Dendritic cell treated with granulocyte-macrophage colony-stimulating factor and Interleukin-4, amounts not matched to agents 40 ng/mL and 50 ng/mL, for 4 days (primary cell): Measurements from ENCODE around the gene HTR3C.
A peak's percentile ranks its signal among the peaks of the same experiment; 100 is the strongest.
"Not testable (repeated sequence)": the region's sequence is repeated elsewhere in the genome, so short reads cannot be mapped to it uniquely, and the experiment has no call there.

Experiments used
- H3K27ac Mint-ChIP-seq: one replicate; pipeline ENCODE4 v1.8.0; 2022; ENCODE audit warnings: mild to moderate bottlenecking, mixed read lengths
- H3K27me3 Mint-ChIP-seq: one replicate; pipeline ENCODE4 v1.8.0; 2022; ENCODE audit warnings: mild to moderate bottlenecking, mixed read lengths
- H3K36me3 Mint-ChIP-seq: one replicate; pipeline ENCODE4 v1.8.0; 2022; ENCODE audit warnings: low read depth, mixed read lengths
- H3K4me1 Mint-ChIP-seq: one replicate; pipeline ENCODE4 v1.8.0; 2022; ENCODE audit warnings: low read depth, mixed read lengths
- H3K4me3 Mint-ChIP-seq: one replicate; pipeline ENCODE4 v1.8.0; 2022; ENCODE audit warnings: mild to moderate bottlenecking, moderate library complexity, mixed read lengths
- H3K9me3 Mint-ChIP-seq: one replicate; pipeline ENCODE4 v1.8.0; 2022; ENCODE audit warnings: mixed read lengths
- intact Hi-C: fragments of 100-400 bp; cut with micrococcal nuclease; formaldehyde crosslinking; loops from one replicate; pipeline ENCODE4 v1.15.0; 2022

Gene HTR3C

DNA sequence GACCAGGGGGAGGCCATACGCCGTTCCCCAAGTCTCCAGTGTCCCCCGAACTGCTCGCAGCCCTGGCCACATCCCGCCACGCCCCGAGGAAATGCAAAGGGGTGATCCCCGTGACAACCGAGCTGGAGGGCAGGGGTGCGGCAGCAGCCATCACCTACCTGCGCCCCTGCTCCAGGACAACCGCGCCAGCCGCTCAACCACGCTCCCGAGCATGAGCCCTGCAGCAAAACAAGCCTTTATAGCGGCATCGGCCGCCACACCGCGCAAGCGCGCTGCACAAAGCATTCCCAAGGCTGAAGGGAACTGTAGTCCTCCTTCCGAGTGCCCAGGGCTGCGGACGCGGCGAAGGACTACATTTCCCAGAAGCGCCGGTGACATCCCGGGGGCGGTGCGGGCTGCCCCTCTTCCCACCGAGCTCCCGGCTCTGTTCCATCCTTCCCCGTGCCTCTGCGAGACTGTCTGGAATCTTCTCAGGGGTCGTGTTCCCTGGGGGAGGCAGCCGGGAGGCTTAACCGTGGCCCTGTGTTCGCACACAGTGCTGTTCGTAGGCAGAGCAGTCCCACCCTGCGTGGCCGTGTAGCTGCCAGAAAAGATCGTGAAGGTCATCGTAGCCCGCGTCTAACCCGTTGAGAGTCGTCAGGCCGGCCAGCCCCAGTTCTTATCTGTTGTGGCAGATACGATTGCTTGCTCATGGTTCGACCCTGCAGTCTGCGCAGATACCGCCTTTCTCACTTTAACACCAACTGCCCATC is 35.0 kb upstream of the HTR3C start, which contains the start of gene ABCC5:
Gene ABCC5 (minus strand): TSS at position 213 of the 752 bp plus-strand sequence. CDS start 3,492 bp downstream, outside the sequence.
- H3K27ac Mint-ChIP-seq, result peak within 1 kb of the TSS; percentile 94
- peaks cover 46% of the 10 kb centered on the region for H3K36me3 Mint-ChIP-seq
- peak within 1 kb of the TSS; percentile 98 for H3K4me3 Mint-ChIP-seq
- peaks cover 3% of the 10 kb centered on the region for H3K27me3 Mint-ChIP-seq
- intact Hi-C loops, result loop anchor here (1.0 to 5.0 kb wide), 5 partner anchors 11 to 234 kb away; no protein-coding TSS in a partner anchor
- peaks cover 45% of the 10 kb centered on the region for H3K4me1 Mint-ChIP-seq
- no peaks in the 10 kb centered on the region for H3K9me3 Mint-ChIP-seq

DNA sequence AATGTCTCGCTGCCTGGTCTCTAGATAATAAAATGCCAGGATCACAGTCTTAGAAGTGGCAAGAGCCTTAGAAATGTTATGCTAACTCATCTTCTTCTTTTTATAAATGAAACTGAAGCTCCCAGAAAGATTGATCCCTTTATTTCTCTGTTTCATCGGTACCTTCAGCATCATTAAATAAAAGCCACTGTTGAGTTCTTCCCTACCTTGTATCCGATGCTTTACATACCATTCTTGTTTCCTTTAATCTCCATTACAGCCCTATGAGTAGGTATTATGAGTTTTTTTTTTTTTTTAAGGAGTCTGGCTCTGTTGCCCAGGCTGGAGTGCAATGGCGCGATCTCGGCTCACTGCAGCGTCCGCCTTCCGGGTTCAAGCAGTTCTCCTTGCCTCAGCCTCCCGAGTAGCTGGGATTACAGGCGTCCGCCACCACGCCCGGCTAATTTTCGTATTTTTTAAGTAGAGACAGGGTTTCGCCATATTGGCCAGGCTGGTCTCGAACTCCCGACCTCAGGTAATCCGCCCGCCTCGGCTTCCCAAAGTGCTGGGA is 34.3 kb upstream of the HTR3C start:
- Mint-ChIP-seq H3K27ac (peak overlapping the region; percentile 94), H3K4me3 (peak overlapping the region; percentile 98), H3K27me3 (peaks cover 3% of the 10 kb centered on the region), H3K36me3 (peaks cover 40% of the 10 kb centered on the region), H3K9me3 (no peaks in the 10 kb centered on the region), H3K4me1 (peaks cover 50% of the 10 kb centered on the region)
- intact Hi-C loops, result loop anchor here (5.0 kb wide), 2 partner anchors 41 to 234 kb away; no protein-coding TSS in a partner anchor

DNA sequence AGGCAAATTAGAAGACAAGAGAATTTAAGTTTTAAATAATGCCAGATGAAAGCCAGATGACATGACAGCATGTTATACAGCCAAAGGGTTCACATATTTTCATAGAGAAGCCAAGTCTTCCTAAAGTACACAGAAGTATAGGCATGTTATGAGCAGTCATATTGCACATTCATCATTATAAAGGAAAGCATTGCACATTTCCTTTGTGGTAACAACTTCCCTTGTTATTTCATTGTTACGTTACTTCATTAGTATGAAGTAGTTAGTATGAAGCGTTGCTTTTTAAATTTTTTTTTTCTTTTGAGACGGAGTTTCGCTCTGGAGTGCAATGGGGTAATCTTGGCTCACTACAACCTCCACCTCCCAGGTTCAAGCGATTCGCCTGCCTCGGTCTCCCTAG is 30.5 kb upstream of the HTR3C start:
- Mint-ChIP-seq H3K9me3 (no peaks in the 10 kb centered on the region), H3K4me1 (peaks cover 24% of the 10 kb centered on the region), H3K27me3 (peaks cover 1% of the 10 kb centered on the region), H3K4me3 (peak overlapping the region; percentile 30), H3K27ac (peak overlapping the region; percentile 61), H3K36me3 (peaks cover 6% of the 10 kb centered on the region)
- intact Hi-C loops, result no loop called here

DNA sequence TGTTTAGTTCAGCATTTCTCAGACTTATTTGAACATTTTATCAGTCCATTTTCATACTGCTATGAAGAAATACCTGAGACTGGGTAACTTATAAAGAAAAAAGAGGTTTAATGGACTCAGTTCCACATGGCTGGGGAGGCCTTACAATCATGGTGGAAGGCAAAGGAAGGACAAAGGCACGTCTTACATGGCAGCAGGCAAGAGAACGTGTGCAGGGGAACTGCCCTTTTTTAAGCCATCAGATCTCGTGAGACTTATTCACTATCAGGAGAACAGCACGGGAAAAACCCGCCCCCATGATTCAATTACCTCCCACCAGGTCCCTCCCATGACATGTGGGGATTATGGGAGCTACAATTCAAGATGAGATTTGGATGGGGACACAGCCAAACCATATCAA is 27.6 kb upstream of the HTR3C start:
- H3K9me3 Mint-ChIP-seq, H3K27me3 Mint-ChIP-seq, H3K27ac Mint-ChIP-seq, H3K36me3 Mint-ChIP-seq, intact Hi-C loops, H3K4me3 Mint-ChIP-seq: not testable (repeated sequence)
- peaks cover 16% of the 10 kb centered on the region for H3K4me1 Mint-ChIP-seq

DNA sequence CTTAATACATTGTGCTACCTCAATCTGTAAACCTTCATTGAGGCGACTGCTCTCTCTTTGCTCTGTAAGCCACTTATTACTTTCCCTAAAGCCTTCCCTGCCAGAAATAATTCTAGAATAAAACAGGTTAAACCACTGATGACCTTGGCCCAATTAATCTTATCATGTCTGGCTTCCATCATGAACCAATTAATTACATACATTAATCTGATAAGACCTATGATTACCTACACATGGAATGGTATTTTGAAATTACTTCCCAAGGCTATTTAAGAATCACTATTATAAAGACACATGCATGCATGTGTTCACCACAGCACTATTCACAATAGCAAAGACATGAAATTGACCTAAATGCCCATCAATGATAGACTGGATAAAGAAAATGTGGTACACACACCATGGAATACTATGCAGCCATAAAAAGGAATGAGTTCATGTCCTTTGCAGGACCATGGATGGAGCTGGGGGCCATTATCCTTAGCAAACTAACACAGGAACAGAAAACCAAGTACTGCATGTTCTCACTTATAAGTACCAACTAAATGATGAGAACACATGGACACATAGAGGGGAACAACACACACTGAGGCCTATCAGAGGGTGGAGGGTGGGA is 24.5 kb upstream of the HTR3C start:
- H3K4me1 Mint-ChIP-seq, H3K36me3 Mint-ChIP-seq, intact Hi-C loops, H3K4me3 Mint-ChIP-seq, H3K27me3 Mint-ChIP-seq, H3K27ac Mint-ChIP-seq, H3K9me3 Mint-ChIP-seq: not testable (repeated sequence)

DNA sequence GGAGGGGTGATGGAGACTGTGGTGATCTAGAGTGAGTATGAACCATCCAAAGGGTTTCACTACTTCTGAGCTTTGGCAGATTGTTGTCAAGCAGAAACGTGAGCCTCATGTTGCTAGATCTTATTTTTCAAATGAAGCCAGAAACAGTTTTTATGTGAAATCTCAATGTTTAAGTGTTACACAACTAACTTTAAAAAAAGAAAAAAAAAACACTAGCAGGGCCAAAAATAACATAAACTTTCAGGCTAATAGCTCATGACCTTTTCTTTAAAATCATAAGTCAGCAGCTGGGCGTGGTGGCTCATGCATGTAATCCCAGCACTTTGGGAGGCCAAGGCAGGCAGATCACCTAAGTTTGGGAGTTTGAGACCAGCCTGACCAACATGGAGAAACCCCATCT is 23.4 kb upstream of the HTR3C start:
- H3K9me3 Mint-ChIP-seq, result no peaks in the 10 kb centered on the region
- peaks cover 8% of the 10 kb centered on the region for H3K4me1 Mint-ChIP-seq
- H3K36me3 Mint-ChIP-seq, result no peaks in the 10 kb centered on the region
- no peak overlapping the region for H3K4me3 Mint-ChIP-seq
- H3K27me3 Mint-ChIP-seq, result peaks cover 7% of the 10 kb centered on the region
- intact Hi-C loops, result no loop called here
- H3K27ac Mint-ChIP-seq, result no peak overlapping the region

DNA sequence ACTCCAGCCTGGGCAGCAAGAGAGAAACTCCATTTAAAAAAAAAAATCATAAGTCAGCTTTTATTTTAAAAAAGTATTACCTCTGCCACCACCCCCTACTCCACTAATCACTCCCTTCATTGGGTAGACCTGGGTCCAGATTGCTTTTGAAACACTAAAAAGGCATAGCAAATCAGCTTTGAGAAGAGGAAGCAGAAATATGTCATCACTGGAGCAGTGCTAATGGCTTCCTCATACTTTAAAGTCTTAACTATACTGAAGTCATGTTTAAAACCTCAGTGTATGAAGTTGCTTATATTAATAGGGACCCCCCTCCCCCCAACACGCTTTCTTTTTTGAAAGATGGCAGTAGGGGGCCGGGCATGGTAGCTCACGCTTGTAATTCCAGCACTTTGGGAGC is 22.3 kb upstream of the HTR3C start:
- H3K27me3 Mint-ChIP-seq, result peaks cover 9% of the 10 kb centered on the region
- H3K4me1 Mint-ChIP-seq, result peaks cover 8% of the 10 kb centered on the region
- no peak overlapping the region for H3K4me3 Mint-ChIP-seq
- intact Hi-C loops, result no loop called here
- peak overlapping the region; percentile 37 for H3K27ac Mint-ChIP-seq
- H3K9me3 Mint-ChIP-seq, result no peaks in the 10 kb centered on the region
- H3K36me3 Mint-ChIP-seq, result no peaks in the 10 kb centered on the region

DNA sequence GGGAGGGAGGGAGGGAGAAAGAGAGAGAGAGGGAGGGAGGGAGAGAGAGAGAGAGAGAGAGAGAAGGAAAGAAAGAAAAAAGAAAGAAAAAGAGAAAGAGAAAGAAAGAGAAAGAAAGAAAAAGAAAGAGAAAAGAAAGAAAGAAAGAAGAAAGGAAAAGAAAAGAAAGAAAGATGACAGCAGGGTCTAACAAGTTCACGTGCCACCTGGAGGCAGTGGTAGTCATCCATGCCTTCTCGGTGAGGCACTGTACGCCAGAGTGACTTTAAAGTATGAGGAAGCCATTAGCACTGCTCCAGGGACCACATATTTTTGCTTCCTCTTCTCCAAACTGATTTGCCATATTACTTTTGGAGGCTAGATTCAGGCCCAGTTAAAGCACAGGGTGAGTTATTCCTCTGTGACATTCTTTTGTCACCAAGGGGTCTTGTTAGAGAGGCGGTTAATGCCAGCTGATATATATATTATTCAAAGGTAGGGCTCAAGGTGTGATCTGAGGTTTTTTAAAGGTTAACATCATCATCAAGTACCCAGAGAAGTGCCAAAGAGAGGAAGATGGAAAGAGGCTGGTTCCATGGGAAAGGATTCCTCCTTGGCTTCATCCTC is 21.6 kb upstream of the HTR3C start, which contains the start of gene HTR3D:
Gene HTR3D (plus strand): TSS at position 556 of the 606 bp plus-strand sequence. CDS start 0 bp downstream, at position 556.
- no peaks in the 10 kb centered on the region for H3K36me3 Mint-ChIP-seq
- intact Hi-C loops, result no loop called here
- H3K27ac Mint-ChIP-seq, result peak within 1 kb of the TSS; percentile 37
- H3K9me3 Mint-ChIP-seq, result no peaks in the 10 kb centered on the region
- peaks cover 8% of the 10 kb centered on the region for H3K4me1 Mint-ChIP-seq
- no peak within 1 kb of the TSS for H3K4me3 Mint-ChIP-seq
- peaks cover 9% of the 10 kb centered on the region for H3K27me3 Mint-ChIP-seq

DNA sequence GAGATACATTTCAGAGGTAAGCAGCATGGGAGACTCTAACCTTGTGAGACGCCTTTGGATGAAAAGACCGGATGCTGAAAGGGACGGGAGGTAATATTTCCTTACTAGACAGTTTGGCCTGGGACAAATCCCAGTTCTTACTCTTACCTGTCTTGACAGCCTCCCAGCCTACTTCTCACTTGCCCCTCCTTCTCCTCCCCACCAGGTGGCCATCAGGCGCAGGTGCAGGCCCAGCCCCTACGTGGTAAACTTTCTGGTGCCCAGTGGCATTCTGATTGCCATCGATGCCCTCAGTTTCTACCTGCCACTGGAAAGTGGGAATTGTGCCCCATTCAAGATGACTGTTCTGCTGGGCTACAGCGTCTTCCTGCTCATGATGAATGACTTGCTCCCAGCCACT is 15.0 kb upstream of the HTR3C start:
- H3K36me3 Mint-ChIP-seq, result no peaks in the 10 kb centered on the region
- peaks cover 8% of the 10 kb centered on the region for H3K27me3 Mint-ChIP-seq
- H3K9me3 Mint-ChIP-seq, result no peaks in the 10 kb centered on the region
- no peaks in the 10 kb centered on the region for H3K4me1 Mint-ChIP-seq
- no peak overlapping the region for H3K4me3 Mint-ChIP-seq
- no peak overlapping the region for H3K27ac Mint-ChIP-seq
- intact Hi-C loops, result no loop called here

DNA sequence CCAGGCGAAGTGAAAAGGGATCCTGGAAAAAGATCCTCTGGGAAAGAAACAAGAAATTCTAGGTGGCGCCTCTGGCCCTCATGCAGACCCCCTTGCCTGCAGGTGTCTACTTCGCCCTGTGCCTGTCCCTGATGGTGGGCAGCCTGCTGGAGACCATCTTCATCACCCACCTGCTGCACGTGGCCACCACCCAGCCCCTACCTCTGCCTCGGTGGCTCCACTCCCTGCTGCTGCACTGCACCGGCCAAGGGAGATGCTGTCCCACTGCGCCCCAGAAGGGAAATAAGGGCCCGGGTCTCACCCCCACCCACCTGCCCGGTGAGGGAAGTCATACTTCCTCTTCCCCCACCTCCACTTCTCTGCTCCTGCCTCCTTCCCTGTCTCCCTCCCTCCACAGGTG is 14.5 kb upstream of the HTR3C start:
- H3K27ac Mint-ChIP-seq, H3K9me3 Mint-ChIP-seq, H3K27me3 Mint-ChIP-seq, H3K4me1 Mint-ChIP-seq, H3K4me3 Mint-ChIP-seq, intact Hi-C loops, H3K36me3 Mint-ChIP-seq: not testable (repeated sequence)

DNA sequence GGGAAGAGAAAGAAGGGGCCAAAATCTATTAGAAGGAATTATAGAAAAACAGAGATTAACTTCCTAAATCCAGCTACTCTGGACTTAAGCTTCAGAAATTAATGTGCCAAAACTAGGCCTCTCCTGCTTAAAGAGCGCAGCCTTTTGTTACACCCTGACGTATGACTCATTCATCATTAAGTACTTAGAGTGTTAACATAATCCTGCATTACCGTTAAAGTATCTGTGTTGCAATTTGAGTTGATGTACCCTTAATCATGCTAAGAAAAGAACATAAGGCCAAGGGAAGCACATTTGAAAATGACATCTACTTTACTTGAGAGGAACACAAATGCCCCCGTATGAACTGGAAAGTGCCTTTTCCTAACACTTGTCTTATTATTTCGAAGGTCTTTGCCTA is 13.4 kb upstream of the HTR3C start:
- Mint-ChIP-seq H3K36me3 (no peaks in the 10 kb centered on the region), H3K9me3 (no peaks in the 10 kb centered on the region), H3K27me3 (peaks cover 2% of the 10 kb centered on the region), H3K4me3 (no peak overlapping the region), H3K4me1 (no peaks in the 10 kb centered on the region), H3K27ac (no peak overlapping the region)
- intact Hi-C loops, result no loop called here

DNA sequence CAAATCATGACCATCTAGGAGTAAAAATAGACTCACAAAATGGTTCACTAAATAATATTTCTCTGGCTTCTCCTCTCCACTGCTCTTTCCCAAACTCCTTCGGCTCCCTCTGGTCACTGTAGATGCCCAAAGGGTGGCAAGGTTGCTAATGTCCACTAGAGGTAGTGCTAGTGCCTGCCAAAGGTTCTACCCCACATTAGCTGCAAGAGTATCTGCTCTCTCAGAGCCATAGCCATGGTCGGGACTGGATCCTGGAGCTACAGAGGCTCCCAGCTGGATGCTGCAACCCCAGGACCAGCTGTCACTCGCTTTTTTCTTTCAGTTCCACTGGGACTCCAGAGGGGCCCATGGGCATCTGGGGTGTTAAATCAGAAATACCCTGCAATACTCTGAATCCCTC is 12.8 kb upstream of the HTR3C start:
- Mint-ChIP-seq H3K27ac (no peak overlapping the region), H3K4me3 (no peak overlapping the region), H3K4me1 (no peaks in the 10 kb centered on the region), H3K36me3 (no peaks in the 10 kb centered on the region), H3K9me3 (no peaks in the 10 kb centered on the region), H3K27me3 (no peaks in the 10 kb centered on the region)
- intact Hi-C loops, result no loop called here

DNA sequence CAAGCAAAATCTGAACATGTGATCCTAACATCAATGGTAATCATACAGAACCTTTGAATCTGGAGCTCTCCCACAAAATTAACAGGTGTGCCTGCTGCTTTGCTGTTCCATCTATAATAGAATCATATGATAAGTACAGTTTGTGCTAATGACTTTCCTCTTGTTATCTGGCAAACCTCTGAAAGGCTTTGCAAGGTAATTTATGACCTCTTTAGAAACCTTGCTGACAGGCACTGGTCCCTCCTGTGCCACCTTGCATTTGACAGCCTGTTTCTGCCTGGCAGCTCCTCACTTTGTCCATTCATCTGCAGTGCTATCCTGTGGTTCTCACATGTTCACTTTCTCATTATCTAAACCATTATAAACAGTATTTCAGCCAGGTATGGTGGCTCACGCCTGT is 10.2 kb upstream of the HTR3C start:
- intact Hi-C loops, result no loop called here

DNA sequence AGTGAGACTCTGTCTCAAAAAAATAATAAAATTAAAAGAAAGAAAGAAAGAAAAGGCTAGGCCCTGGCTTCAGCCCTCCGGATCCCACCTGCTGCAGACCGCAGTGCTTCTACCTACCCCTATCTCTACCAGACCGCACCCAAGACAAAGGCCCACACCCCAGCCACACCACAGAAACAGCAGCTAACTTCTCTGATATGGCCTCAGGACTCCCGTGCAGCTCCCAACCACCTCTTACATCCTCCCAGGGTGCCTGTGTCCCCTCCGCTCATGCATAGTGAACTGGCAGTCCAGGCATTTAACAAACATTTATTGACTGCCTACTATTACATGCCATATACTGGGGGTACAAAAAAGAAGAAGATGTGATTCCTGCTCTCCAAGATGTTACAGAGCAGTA is 6.9 kb upstream of the HTR3C start:
- H3K4me3 Mint-ChIP-seq, result no peak overlapping the region
- no peaks in the 10 kb centered on the region for H3K9me3 Mint-ChIP-seq
- intact Hi-C loops, result no loop called here
- no peak overlapping the region for H3K27ac Mint-ChIP-seq
- H3K4me1 Mint-ChIP-seq, result peaks cover 6% of the 10 kb centered on the region
- no peaks in the 10 kb centered on the region for H3K27me3 Mint-ChIP-seq
- H3K36me3 Mint-ChIP-seq, result no peaks in the 10 kb centered on the region

More for the DNA sequence above, 10.2 kb upstream of the HTR3C start:
- H3K4me1 Mint-ChIP-seq, result no peaks in the 10 kb centered on the region
- no peak overlapping the region for H3K4me3 Mint-ChIP-seq
- H3K36me3 Mint-ChIP-seq, result no peaks in the 10 kb centered on the region
- H3K9me3 Mint-ChIP-seq, result no peaks in the 10 kb centered on the region
- H3K27me3 Mint-ChIP-seq, result no peaks in the 10 kb centered on the region
- no peak overlapping the region for H3K27ac Mint-ChIP-seq
